Neural crest cell (in vitro differentiated cells): Measurements from ENCODE around the gene TNFRSF18. TPM values are rescaled to one million over a fixed set of nuclear protein-coding genes. Genes with fewer than 3 reads are reported as not detected.

ENCODE experiments used
- DNase-seq: peaks from one replicate; pipeline ENCODE4 v3.0.0; 2021; ENCODE audit warnings: low read depth, mixed read lengths, low spot score
- H3K27ac Mint-ChIP-seq: one replicate; pipeline ENCODE4 v1.8.0; 2021; ENCODE audit warnings: mild to moderate bottlenecking, mixed read lengths; ENCODE audit not compliant: unreplicated experiment
- H3K27me3 Mint-ChIP-seq: 2 replicates; pipeline ENCODE4 v1.8.0; 2021; ENCODE audit warnings: low read depth, mild to moderate bottlenecking, mixed read lengths
- H3K36me3 Mint-ChIP-seq: 2 replicates; pipeline ENCODE4 v1.8.0; 2021; ENCODE audit warnings: low read depth, mild to moderate bottlenecking, mixed read lengths
- H3K4me1 Mint-ChIP-seq: 2 replicates; pipeline ENCODE4 v1.8.0; 2021; ENCODE audit warnings: mixed read lengths
- H3K4me3 Mint-ChIP-seq: one replicate; pipeline ENCODE4 v1.8.0; 2021; ENCODE audit warnings: mild to moderate bottlenecking, mixed read lengths
- H3K9me3 Mint-ChIP-seq: 2 replicates; pipeline ENCODE4 v1.8.0; 2021; ENCODE audit warnings: mixed read lengths
- CTCF ChIP-seq: fragments of 200-600 bp; sonication (generic); conservative IDR thresholded peaks from 2 replicates; pipeline ENCODE4 v1.5.0; 2021; ENCODE audit warnings: antibody characterized with exemption, mild to moderate bottlenecking
- total RNA-seq: library from RNA; stranded (reverse); gene quantifications from 2 replicates; pipeline ENCODE4 v1.2.1, GENCODE V29; 2021

Gene TNFRSF18
- total RNA-seq, 1 donor from 2014 or later, result not detected

GRCh38 chr1:1232208-1232795, 25.9 kb upstream of the TNFRSF18 start, which contains the start of gene B3GALT6:
Gene B3GALT6 (plus strand): TSS chr1:1232237. CDS start chr1:1232279, 42 bp downstream.
- no peak for DNase-seq
- H3K9me3 Mint-ChIP-seq, result peaks cover 2% of the 10 kb centered on the region
- peak within 1 kb of the TSS; percentile 98 for H3K4me3 Mint-ChIP-seq
- TF ChIP-seq CTCF, result no peak
- H3K4me1 Mint-ChIP-seq, result peaks cover 30% of the 10 kb centered on the region
- H3K36me3 Mint-ChIP-seq, result peaks cover 16% of the 10 kb centered on the region
- peak within 1 kb of the TSS; percentile 69 for H3K27ac Mint-ChIP-seq
- no peaks in the 10 kb centered on the region for H3K27me3 Mint-ChIP-seq

- peak within 1 kb of the TSS; percentile 69 for H3K27ac Mint-ChIP-seq
- H3K4me3 Mint-ChIP-seq, result peak within 1 kb of the TSS; percentile 98
- peak; percentile 26 for TF ChIP-seq CTCF
- peak; percentile 89 for DNase-seq
- H3K9me3 Mint-ChIP-seq, result peaks cover 2% of the 10 kb centered on the region
- peaks cover 30% of the 10 kb centered on the region for H3K4me1 Mint-ChIP-seq
- H3K27me3 Mint-ChIP-seq, result no peaks in the 10 kb centered on the region
- H3K36me3 Mint-ChIP-seq, result peaks cover 16% of the 10 kb centered on the region
Measured at GRCh38 chr1:1231400-1232207, 25.2 kb upstream of the TNFRSF18 start, which contains the start of gene SDF4. Gene SDF4 (minus strand): TSS chr1:1232001. CDS start chr1:1228772, 3,229 bp downstream.

- Mint-ChIP-seq H3K4me3 (peak overlapping the region; percentile 98), H3K36me3 (peaks cover 16% of the 10 kb centered on the region), H3K27me3 (no peaks in the 10 kb centered on the region), H3K27ac (peak overlapping the region; percentile 69), H3K4me1 (peaks cover 30% of the 10 kb centered on the region), H3K9me3 (peaks cover 2% of the 10 kb centered on the region)
- DNase-seq, result no peak
- TF ChIP-seq CTCF, result no peak
Measured at GRCh38 chr1:1230656-1231399, 24.4 kb upstream of the TNFRSF18 start.

- no peak for DNase-seq
- Mint-ChIP-seq H3K9me3 (peaks cover 2% of the 10 kb centered on the region), H3K27ac (no peak overlapping the region), H3K36me3 (peaks cover 16% of the 10 kb centered on the region), H3K4me1 (peaks cover 30% of the 10 kb centered on the region), H3K4me3 (peak overlapping the region; percentile 65), H3K27me3 (no peaks in the 10 kb centered on the region)
- TF ChIP-seq CTCF, result no peak
Measured at GRCh38 chr1:1229770-1230169, 23.4 kb upstream of the TNFRSF18 start.

- Mint-ChIP-seq H3K4me1 (peaks cover 20% of the 10 kb centered on the region), H3K36me3 (peaks cover 10% of the 10 kb centered on the region), H3K27ac (no peak overlapping the region), H3K9me3 (peaks cover 2% of the 10 kb centered on the region), H3K4me3 (no peak overlapping the region), H3K27me3 (no peaks in the 10 kb centered on the region)
- no peak for DNase-seq
- TF ChIP-seq CTCF, result no peak
Measured at GRCh38 chr1:1228596-1229321, 22.4 kb upstream of the TNFRSF18 start.
